Ovary (tissue), 3 donors: ENCODE measurements around the gene RBBP8NL.

Experiments used
- CTCF ChIP-seq, 3 donors: fragments of 450-650 bp in 2 of 3; fragments of 200-600 bp in 1 of 3; IDR thresholded peaks; one replicate each; pipeline versions ENCODE4 v1.5.1 to v1.8.0; 2016 to 2022; ENCODE audit warnings: antibody characterized with exemption in 3 of 3, mild to moderate bottlenecking in 1 of 3
- POLR2A ChIP-seq: fragments of 450-650 bp; IDR thresholded peaks from one replicate; pipeline ENCODE4 v1.6.1; 2017; ENCODE audit warnings: antibody characterized with exemption, mild to moderate bottlenecking, moderate library complexity
- donor health status: DM: no; HTN: no; CAD: no.

- TF ChIP-seq CTCF (IDR thresholded peaks at IDR 0.05) (no peak), POLR2A (no peak)
These were observed 22.8 kb upstream of the RBBP8NL start for GRCh38 chr20:62449951-62450691.
